GM19452 (cell line): Measurements from ENCODE around the gene SEPHS2.
A peak's percentile ranks its signal among the peaks of the same experiment; 100 is the strongest.

Experiments used
- ATAC-seq: cut with Tn5 transposase; IDR thresholded peaks from one replicate; pipeline ENCODE4 v1.9.1; 2021; ENCODE audit not compliant: unreplicated experiment

Gene SEPHS2

GRCh38 chr16:30434852-30435251 lies 10.8 kb downstream of the SEPHS2 start:
- no peak for ATAC-seq

- no peak for ATAC-seq
Observed at GRCh38 chr16:30430428-30430970, 15.2 kb downstream of the SEPHS2 start.

GRCh38 chr16:30429678-30430427 lies 15.8 kb downstream of the SEPHS2 start, which contains the start of gene DCTPP1:
DCTPP1 (minus strand) TSS chr16:30430030; CDS start chr16:30429980, 50 bp downstream.
- ATAC-seq, result peak; percentile 96

- no peak for ATAC-seq
Observed at GRCh38 chr16:30429418-30429677, 16.3 kb downstream of the SEPHS2 start.

- no peak for ATAC-seq
Observed at GRCh38 chr16:30428055-30428454, 17.6 kb downstream of the SEPHS2 start.

GRCh38 chr16:30421010-30421409 lies 24.7 kb downstream of the SEPHS2 start:
- no peak for ATAC-seq

GRCh38 chr16:30418350-30419181 lies 27.1 kb downstream of the SEPHS2 start:
- ATAC-seq, result no peak

- ATAC-seq, result peak; percentile 74
Observed at GRCh38 chr16:30417529-30418349, 27.9 kb downstream of the SEPHS2 start.

GRCh38 chr16:30416624-30417528 lies 28.8 kb downstream of the SEPHS2 start:
- ATAC-seq, result no peak

GRCh38 chr16:30416047-30416603 lies 29.5 kb downstream of the SEPHS2 start:
- no peak for ATAC-seq

GRCh38 chr16:30414159-30414558 lies 31.5 kb downstream of the SEPHS2 start:
- ATAC-seq, result no peak

GRCh38 chr16:30413112-30413806 lies 32.4 kb downstream of the SEPHS2 start:
- ATAC-seq, result no peak

- no peak for ATAC-seq
Observed at GRCh38 chr16:30409125-30410060, 36.3 kb downstream of the SEPHS2 start.

- ATAC-seq, result peak; percentile 6
Observed at GRCh38 chr16:30407804-30408534, 37.7 kb downstream of the SEPHS2 start.

GRCh38 chr16:30407102-30407803 lies 38.4 kb downstream of the SEPHS2 start, which contains the start of gene ZNF771:
ZNF771 (plus strand) TSS chr16:30407606; CDS start chr16:30408054, 448 bp downstream.
- ATAC-seq, result peak; percentile 75

- ATAC-seq, result no peak
Observed at GRCh38 chr16:30406795-30407101, 38.9 kb downstream of the SEPHS2 start.
